C4-2B (cell line): Measurements from ENCODE around the gene CTNNA2.

Source experiments
- ZFX ChIP-seq: fragments of 450-650 bp; IDR thresholded peaks from 2 replicates; pipeline ENCODE4 v1.6.1; 2017
- TF ChIP-seq, protein P1 (sequence below): fragments of 450-650 bp; conservative IDR thresholded peaks from 2 replicates; pipeline ENCODE4 v1.5.1; 2017; ENCODE audit warnings: mild to moderate bottlenecking

DNA sequence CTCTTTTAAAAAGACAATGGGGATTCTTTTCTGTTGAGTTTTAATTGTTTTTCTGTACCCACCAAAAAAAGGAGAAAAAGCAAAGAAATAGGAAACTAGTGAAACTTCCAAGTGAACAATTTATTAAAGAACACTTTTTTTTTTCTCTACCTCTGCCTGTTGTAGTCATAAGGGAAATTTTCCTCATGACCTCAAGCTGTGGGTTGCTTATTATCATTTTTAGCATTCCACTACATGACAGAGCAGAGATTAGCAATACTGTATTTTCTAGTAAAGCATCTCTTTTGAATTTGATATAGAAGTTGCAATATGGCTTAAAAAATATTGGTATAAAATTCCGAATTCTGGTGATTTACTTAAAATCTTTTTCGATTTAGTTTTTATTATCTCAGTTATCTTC, 879.6 kb downstream of the CTNNA2 start:
- TF ChIP-seq, protein P1, sequence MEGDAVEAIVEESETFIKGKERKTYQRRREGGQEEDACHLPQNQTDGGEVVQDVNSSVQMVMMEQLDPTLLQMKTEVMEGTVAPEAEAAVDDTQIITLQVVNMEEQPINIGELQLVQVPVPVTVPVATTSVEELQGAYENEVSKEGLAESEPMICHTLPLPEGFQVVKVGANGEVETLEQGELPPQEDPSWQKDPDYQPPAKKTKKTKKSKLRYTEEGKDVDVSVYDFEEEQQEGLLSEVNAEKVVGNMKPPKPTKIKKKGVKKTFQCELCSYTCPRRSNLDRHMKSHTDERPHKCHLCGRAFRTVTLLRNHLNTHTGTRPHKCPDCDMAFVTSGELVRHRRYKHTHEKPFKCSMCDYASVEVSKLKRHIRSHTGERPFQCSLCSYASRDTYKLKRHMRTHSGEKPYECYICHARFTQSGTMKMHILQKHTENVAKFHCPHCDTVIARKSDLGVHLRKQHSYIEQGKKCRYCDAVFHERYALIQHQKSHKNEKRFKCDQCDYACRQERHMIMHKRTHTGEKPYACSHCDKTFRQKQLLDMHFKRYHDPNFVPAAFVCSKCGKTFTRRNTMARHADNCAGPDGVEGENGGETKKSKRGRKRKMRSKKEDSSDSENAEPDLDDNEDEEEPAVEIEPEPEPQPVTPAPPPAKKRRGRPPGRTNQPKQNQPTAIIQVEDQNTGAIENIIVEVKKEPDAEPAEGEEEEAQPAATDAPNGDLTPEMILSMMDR = no peak
- TF ChIP-seq ZFX = no peak
